HL-60/S4 treated with phorbol 12-myristate 13-acetate at 8.2 ng/mL for 4 days and 3 days (cell line): ENCODE results near the gene SGCD.

Experiments used
- in situ Hi-C: fragments of 300-500 bp; cut with MboI; formaldehyde crosslinking; loops from 2 replicates; pipeline ENCODE4 v1.15.0; 2022; ENCODE audit warnings: low sequenced_read_pairs

The SGCD gene

GRCh38 chr5:156682971-156683370, 356.0 kb downstream of the SGCD start:
- in situ Hi-C loops = no loop called here

- in situ Hi-C loops = no loop called here
Observed at GRCh38 chr5:156683509-156683908, 356.5 kb downstream of the SGCD start.

GRCh38 chr5:156684216-156684615, 357.3 kb downstream of the SGCD start:
- in situ Hi-C loops = no loop called here

GRCh38 chr5:156685481-156685880, 358.5 kb downstream of the SGCD start:
- in situ Hi-C loops = no loop called here

GRCh38 chr5:156686380-156686779, 359.4 kb downstream of the SGCD start:
- in situ Hi-C loops = no loop called here

GRCh38 chr5:156686796-156687195, 359.8 kb downstream of the SGCD start:
- in situ Hi-C loops = no loop called here

- in situ Hi-C loops = no loop called here
Observed at GRCh38 chr5:156687514-156687913, 360.6 kb downstream of the SGCD start.

GRCh38 chr5:156691572-156691971, 364.6 kb downstream of the SGCD start:
- in situ Hi-C loops = no loop called here

- in situ Hi-C loops = no loop called here
Observed at GRCh38 chr5:156693113-156693512, 366.1 kb downstream of the SGCD start.

- in situ Hi-C loops = no loop called here
Observed at GRCh38 chr5:156694598-156694997, 367.6 kb downstream of the SGCD start.

- in situ Hi-C loops = no loop called here
Observed at GRCh38 chr5:156695774-156696173, 368.8 kb downstream of the SGCD start.

- in situ Hi-C loops = no loop called here
Observed at GRCh38 chr5:156698323-156698722, 371.4 kb downstream of the SGCD start.

GRCh38 chr5:156699147-156699546, 372.2 kb downstream of the SGCD start:
- in situ Hi-C loops = no loop called here

GRCh38 chr5:156704139-156704538, 377.2 kb downstream of the SGCD start:
- in situ Hi-C loops = no loop called here

- in situ Hi-C loops = no loop called here
Observed at GRCh38 chr5:156706631-156707030, 379.7 kb downstream of the SGCD start.

- in situ Hi-C loops = no loop called here
Observed at GRCh38 chr5:156707750-156708149, 380.8 kb downstream of the SGCD start.

- in situ Hi-C loops = no loop called here
Observed at GRCh38 chr5:156715287-156715686, 388.3 kb downstream of the SGCD start.

GRCh38 chr5:156716591-156717380, 389.8 kb downstream of the SGCD start:
- in situ Hi-C loops = no loop called here

GRCh38 chr5:156718985-156719384, 392.0 kb downstream of the SGCD start:
- in situ Hi-C loops = no loop called here

GRCh38 chr5:156722358-156722757, 395.4 kb downstream of the SGCD start:
- in situ Hi-C loops = no loop called here

GRCh38 chr5:156735477-156735876, 408.5 kb downstream of the SGCD start:
- in situ Hi-C loops = no loop called here

GRCh38 chr5:156741516-156741915, 414.6 kb downstream of the SGCD start:
- in situ Hi-C loops = no loop called here

- in situ Hi-C loops = no loop called here
Observed at GRCh38 chr5:156753846-156754245, 426.9 kb downstream of the SGCD start.
